Endothelial cell of umbilical vein (primary cell): ENCODE results near the gene RASGEF1C.

Source experiments
- CTCF ChIP-seq, 2 donors: IDR thresholded peaks; 1 replicate in 1 of 2; 2 replicates in 1 of 2; pipeline ENCODE4 v1.5.1; 2011; ENCODE audit warnings: low read length in 2 of 2, mild to moderate bottlenecking in 2 of 2, moderate library complexity in 2 of 2, control low read depth in 1 of 2, inconsistent platforms in 1 of 2, low read depth in 1 of 2; ENCODE audit not compliant: insufficient read depth in 1 of 2; ENCODE audit errors: extremely low read depth in 1 of 2
- EZH2 ChIP-seq: IDR thresholded peaks from 2 replicates; pipeline ENCODE4 v1.6.1; 2012; ENCODE audit warnings: borderline replicate concordance, low read depth, mild to moderate bottlenecking, moderate library complexity, low read length, inconsistent platforms; ENCODE audit not compliant: severe bottlenecking
- GATA2 ChIP-seq: IDR thresholded peaks from 2 replicates; pipeline ENCODE4 v1.7.0; 2011; ENCODE audit warnings: low read depth, mild to moderate bottlenecking, moderate library complexity, mixed read lengths, low read length; ENCODE audit not compliant: insufficient read length, insufficient read depth
- JUN ChIP-seq: IDR thresholded peaks from 2 replicates; pipeline ENCODE4 v1.6.1; 2011; ENCODE audit warnings: borderline replicate concordance, low read depth; ENCODE audit not compliant: insufficient read length, insufficient read depth
- MAX ChIP-seq: IDR thresholded peaks from 2 replicates; pipeline ENCODE4 v1.6.1; 2011; ENCODE audit not compliant: insufficient read depth, insufficient read length
- MYC ChIP-seq: IDR thresholded peaks from one replicate; pipeline ENCODE4 v1.6.1; 2011; ENCODE audit warnings: mild to moderate bottlenecking, low read depth, low read length
- POLR2A ChIP-seq: IDR thresholded peaks from 2 replicates; pipeline ENCODE4 v1.6.1; 2012; ENCODE audit warnings: low read depth, mild to moderate bottlenecking, control low read depth, low read length
- POLR2AphosphoS5 ChIP-seq: IDR thresholded peaks from 2 replicates; pipeline ENCODE4 v1.6.1; 2012; ENCODE audit warnings: low read depth, mild to moderate bottlenecking, control low read depth, low read length, moderate library complexity; ENCODE audit not compliant: insufficient read depth

- no peak for TF ChIP-seq POLR2AphosphoS5
- TF ChIP-seq CTCF (IDR thresholded peaks at IDR 0.05; ENCODE audit: extremely low read depth in 1 of 2, insufficient read depth in 1 of 2, low read depth in 1 of 2, low read length in 2 of 2) = no peak
- TF ChIP-seq MAX = no peak
- no peak for TF ChIP-seq POLR2A
- no peak for TF ChIP-seq EZH2
- TF ChIP-seq MYC = no peak
- TF ChIP-seq GATA2 = no peak
- no peak for TF ChIP-seq JUN
Observed at GRCh38 chr5:180133060-180133459, 76.0 kb downstream of the RASGEF1C start.
